RWPE2 (cell line): ENCODE measurements around the gene MMD.

Experiments
- ATAC-seq: fragments of 200-7000 bp; cut with Tn5 transposase; 3 replicates; pipeline ENCODE4 v1.9.1; 2021; ENCODE audit warnings: low read depth
- DNase-seq: peaks from one replicate; pipeline ENCODE4 v3.0.0-alpha.2; 2020; ENCODE audit warnings: low spot score
- H3K27ac ChIP-seq: fragments of 450-650 bp; 2 replicates; pipeline ENCODE4 v1.5.1; 2017; ENCODE audit warnings: mild to moderate bottlenecking; ENCODE audit not compliant: poor library complexity, severe bottlenecking
- H3K27me3 ChIP-seq: fragments of 250-450 bp; sonication (Bioruptor Pico); 2 replicates; pipeline ENCODE4 v1.5.1; 2021; ENCODE audit warnings: mild to moderate bottlenecking, moderate library complexity; ENCODE audit not compliant: insufficient read depth, poor library complexity, severe bottlenecking
- H3K36me3 ChIP-seq: fragments of 250-450 bp; sonication (Bioruptor Pico); 2 replicates; pipeline ENCODE4 v1.5.1; 2020; ENCODE audit warnings: low read depth, mild to moderate bottlenecking, moderate library complexity
- H3K4me1 ChIP-seq: fragments of 250-450 bp; sonication (Bioruptor Pico); 2 replicates; pipeline ENCODE4 v1.5.1; 2021; ENCODE audit warnings: mild to moderate bottlenecking, moderate library complexity; ENCODE audit not compliant: insufficient read depth, poor library complexity, severe bottlenecking
- H3K4me3 ChIP-seq: fragments of 250-450 bp; sonication (Bioruptor Pico); 2 replicates; pipeline ENCODE4 v1.5.1; 2021; ENCODE audit warnings: mild to moderate bottlenecking, moderate library complexity; ENCODE audit not compliant: severe bottlenecking
- H3K9me3 ChIP-seq: fragments of 250-450 bp; sonication (Bioruptor Pico); 2 replicates; pipeline ENCODE4 v1.5.1; 2021; ENCODE audit warnings: mild to moderate bottlenecking, moderate library complexity; ENCODE audit not compliant: severe bottlenecking
- CTCF ChIP-seq: fragments of 450-650 bp; IDR thresholded peaks from one replicate; pipeline ENCODE4 v1.5.1; 2017; ENCODE audit warnings: mild to moderate bottlenecking, moderate library complexity; ENCODE audit not compliant: poor library complexity, severe bottlenecking

MMD gene

GRCh38 chr17:55416470-55417052, 5.1 kb downstream of the MMD start:
- DNase-seq: no peak
- H3K4me3 ChIP-seq: no peak overlapping the region
- H3K9me3 ChIP-seq: no peaks in the 10 kb centered on the region
- H3K27ac ChIP-seq: no peak overlapping the region
- ATAC-seq: no peak
- TF ChIP-seq CTCF: no peak
- H3K4me1 ChIP-seq: peaks cover 5% of the 10 kb centered on the region
- peaks cover 23% of the 10 kb centered on the region for H3K36me3 ChIP-seq
- H3K27me3 ChIP-seq: no peaks in the 10 kb centered on the region

- Histone ChIP-seq H3K27me3 (no peaks in the 10 kb centered on the region), H3K4me3 (no peak overlapping the region), H3K36me3 (peaks cover 29% of the 10 kb centered on the region), H3K4me1 (peaks cover 5% of the 10 kb centered on the region), H3K9me3 (no peaks in the 10 kb centered on the region), H3K27ac (no peak overlapping the region)
- ATAC-seq (no peak), DNase-seq (no peak)
- no peak for TF ChIP-seq CTCF
Measured at GRCh38 chr17:55416000-55416399, 5.6 kb downstream of the MMD start.

- TF ChIP-seq CTCF: no peak
Measured at GRCh38 chr17:55414983-55415382, 6.7 kb downstream of the MMD start.

GRCh38 chr17:55413825-55414489, 7.7 kb downstream of the MMD start:
- Histone ChIP-seq H3K36me3 (peaks cover 47% of the 10 kb centered on the region), H3K27me3 (no peaks in the 10 kb centered on the region), H3K4me1 (no peaks in the 10 kb centered on the region), H3K9me3 (no peaks in the 10 kb centered on the region), H3K27ac (no peak overlapping the region), H3K4me3 (no peak overlapping the region)
- no peak for TF ChIP-seq CTCF
- ATAC-seq (no peak), DNase-seq (no peak)

More at GRCh38 chr17:55414983-55415382, 6.7 kb downstream of the MMD start:
- Histone ChIP-seq H3K4me3 (no peak overlapping the region), H3K36me3 (peaks cover 39% of the 10 kb centered on the region), H3K27ac (no peak overlapping the region), H3K27me3 (no peaks in the 10 kb centered on the region), H3K9me3 (no peaks in the 10 kb centered on the region), H3K4me1 (no peaks in the 10 kb centered on the region)
- DNase-seq (no peak), ATAC-seq (no peak)

GRCh38 chr17:55411463-55411855, 10.2 kb downstream of the MMD start:
- Histone ChIP-seq H3K27ac (no peak overlapping the region), H3K36me3 (peaks cover 67% of the 10 kb centered on the region), H3K4me1 (no peaks in the 10 kb centered on the region), H3K27me3 (no peaks in the 10 kb centered on the region), H3K9me3 (no peaks in the 10 kb centered on the region), H3K4me3 (no peak overlapping the region)
- TF ChIP-seq CTCF: no peak
- ATAC-seq (no peak), DNase-seq (no peak)
